ENCODE measurements around the gene RDH16.
"Not testable (repeated sequence)": the region's sequence is repeated elsewhere in the genome, so short reads cannot be mapped to it uniquely, and the experiment has no call there.

RDH16 gene

DNA sequence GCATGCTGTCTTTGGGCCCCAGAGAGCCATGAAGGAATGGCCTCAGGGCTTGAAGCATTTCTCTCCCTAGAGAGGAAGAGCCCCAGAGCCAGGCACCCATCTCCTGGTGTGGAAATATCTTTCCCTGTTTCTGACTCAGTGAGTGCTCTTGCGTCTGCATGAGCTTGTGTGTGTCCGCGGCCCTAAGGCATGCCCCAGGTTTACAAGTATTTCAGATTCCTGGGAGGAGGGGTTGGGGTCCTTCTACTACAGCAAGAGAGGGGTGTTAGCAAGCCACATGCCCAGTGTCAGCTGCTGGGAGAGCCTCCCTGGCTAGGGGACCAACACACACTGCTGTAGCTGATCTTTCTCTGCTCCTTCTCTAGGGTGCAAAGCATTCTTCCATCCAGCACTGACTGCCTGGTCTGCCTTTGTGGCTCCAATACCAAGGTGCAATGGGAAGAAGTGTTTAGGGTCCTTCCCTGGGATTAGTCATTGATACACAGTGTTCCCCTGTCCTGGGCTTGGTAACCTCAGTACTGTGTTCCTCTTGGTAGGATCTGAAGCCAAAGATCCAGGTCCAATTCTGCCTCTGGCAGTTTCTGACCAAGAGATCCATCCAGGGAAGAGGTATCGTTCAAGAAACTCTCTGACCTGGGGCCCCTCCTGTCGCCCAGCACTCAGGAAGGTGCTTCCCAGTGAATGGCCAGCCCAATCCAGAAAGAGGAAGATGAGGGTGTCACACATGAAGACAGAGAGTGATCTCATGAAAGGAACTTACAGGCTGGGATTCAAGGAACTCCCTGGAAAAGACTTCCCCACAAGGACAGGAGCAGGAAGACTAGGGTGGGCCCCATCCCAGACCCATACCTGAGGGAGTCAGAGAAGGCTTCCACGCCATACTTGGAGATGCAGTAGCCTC lies 3.1 kb downstream of the RDH16 start:
- DNase-seq (ENCODE audit: low read depth in 2 of 2), result no peak

DNA sequence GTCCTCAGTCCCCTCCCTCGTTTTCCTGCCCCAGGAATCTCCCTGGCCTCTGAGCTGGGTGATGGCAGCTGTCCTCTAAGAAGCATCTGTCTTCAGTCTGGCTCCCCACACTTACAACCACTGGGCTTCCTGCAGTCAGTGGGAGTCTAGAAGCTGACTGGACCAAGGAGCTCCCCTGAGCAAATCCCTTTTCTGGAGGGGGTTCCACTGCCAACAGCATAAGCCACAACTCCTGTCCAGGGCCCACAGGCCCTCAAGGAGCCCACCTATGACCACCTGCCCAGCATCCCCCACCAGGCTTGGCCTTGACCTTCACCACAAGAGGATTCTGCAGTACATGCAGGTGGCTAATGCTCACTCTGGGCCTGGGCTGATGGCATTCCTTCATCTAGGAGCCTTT lies 4.1 kb downstream of the RDH16 start:
- DNase-seq (ENCODE audit: low read depth in 2 of 2), result no peak

DNA sequence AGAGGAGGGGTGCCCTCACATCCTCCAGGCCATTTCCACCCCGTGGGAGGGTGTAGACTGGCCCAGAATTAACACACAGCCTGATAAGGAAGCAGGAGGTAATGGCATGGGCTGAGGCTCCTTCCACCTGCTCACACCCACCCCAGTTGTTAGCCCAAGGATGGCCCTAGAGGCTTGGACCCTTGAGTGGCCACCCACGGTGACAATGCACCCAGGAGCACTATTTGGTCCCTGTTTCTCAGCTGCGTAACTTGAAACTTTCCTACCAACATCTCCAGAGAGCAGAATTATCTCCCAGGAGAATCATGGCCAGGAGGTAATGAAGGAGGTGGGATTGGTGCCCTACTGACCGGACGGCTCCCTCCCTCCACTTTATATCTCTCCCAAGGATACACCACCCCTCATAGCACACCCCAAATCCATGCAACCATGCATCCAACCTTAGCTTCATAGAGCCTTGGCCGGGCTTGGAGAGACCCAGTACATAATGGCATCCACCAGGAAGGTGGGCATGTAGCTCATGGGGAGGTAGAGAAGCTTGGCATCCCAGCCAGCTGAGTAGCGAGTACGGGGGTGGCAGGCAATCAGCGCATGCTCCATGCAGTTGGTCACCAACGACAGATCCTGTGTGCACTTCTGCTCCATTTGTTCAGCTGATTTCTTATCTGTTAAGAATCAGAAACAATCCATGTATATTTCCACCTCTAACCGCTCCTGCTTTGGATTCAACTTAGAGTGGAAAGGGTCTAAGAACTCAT lies 5.6 kb downstream of the RDH16 start:
- DNase-seq (ENCODE audit: low read depth in 2 of 2), result no peak

DNA sequence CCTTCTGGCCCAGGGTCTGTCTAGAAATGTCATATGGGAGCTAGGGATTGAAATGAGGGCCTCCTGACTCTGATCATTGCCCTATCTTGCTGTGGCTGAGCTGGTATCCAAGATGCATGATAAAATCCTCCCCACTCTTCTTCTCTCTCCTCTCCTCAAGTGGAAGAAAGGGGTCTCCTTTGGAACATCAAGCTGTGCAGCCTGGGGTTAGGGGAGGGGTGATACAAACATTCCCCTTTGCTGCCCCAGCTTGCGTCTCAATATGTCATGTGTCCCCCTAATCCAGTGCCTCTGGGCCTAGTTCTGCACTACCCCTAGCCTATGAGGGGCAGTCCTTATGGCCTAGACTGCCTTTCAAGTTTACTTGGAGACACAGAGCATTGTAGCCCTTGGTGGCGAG lies 8.5 kb downstream of the RDH16 start:
- no peak for DNase-seq (ENCODE audit: low read depth in 2 of 2)

DNA sequence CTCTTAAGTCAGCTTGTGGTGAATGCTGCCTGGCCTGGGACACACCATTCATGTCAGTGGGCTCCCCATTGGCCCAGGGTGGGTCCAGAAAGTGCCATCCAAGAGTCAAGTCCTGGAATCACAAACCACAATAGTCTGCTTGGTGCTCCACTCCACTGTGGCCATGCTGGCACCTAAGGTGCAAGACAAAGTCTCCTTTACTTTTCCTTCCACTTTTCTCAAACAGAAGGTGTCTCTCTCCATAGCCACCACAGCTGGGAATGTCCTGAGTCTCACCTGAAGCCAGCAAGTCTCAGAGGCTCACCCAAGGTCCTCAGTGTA lies 9.0 kb downstream of the RDH16 start:
- no peak for DNase-seq (ENCODE audit: low read depth in 2 of 2)

DNA sequence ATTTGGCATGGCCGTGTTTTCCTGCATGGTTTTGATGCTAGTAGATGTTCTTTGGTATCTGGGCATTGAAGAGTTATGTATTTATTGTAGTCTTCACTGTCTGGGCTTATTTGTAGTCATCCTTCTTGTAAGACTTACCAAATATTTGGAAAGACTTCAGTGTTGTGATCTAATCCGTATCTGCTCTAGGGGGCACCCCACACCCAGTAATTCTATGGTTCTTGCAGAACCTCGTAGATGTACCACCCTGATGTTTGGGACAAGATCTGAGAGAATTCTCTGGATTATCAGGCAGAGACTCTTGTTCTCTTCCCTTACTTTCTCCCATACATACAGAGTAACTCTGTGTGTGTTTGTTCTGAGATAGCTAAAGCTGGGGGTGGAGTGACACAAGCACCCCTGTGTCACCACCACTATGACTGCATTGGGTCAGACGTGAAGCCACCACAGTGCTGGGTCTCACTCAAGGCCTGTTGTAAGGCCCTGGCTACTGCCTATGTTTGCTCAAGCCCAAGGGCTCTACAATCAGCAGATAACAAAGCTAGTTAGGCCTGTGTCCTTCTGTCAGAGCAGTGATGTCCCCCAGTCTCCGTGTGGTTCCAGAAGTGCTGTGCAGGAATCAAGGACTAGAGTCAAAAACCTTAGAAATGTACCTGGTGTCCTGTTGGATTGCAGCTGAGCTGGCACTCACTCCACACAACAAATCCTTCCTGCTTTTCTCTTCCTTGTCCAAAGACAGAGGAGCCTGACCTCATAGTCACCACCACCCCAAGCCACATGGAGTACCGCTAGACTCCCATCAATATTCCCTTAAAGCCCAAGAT lies 9.6 kb downstream of the RDH16 start:
- DNase-seq (ENCODE audit: low read depth in 2 of 2), result no peak

DNA sequence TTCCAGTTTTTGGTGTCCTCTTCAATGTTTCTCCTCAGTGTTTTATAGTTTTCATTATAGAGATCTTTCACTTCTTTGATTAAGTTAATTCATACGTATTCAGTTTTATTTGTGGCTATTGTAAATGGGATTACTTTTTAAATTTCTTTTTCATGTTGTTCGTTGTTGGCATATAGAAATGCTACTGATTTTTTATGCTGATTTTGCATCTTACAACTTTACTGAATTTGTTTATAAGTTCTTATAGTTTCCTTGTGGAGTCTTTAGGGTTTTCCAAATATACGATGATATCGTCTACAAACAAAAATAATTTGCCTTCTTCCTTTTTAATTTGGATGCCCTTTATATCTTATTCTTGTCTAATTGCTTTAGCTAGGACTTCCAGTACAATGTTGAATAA lies 13.5 kb downstream of the RDH16 start:
- DNase-seq (ENCODE audit: low read depth in 2 of 2), result no peak

DNA sequence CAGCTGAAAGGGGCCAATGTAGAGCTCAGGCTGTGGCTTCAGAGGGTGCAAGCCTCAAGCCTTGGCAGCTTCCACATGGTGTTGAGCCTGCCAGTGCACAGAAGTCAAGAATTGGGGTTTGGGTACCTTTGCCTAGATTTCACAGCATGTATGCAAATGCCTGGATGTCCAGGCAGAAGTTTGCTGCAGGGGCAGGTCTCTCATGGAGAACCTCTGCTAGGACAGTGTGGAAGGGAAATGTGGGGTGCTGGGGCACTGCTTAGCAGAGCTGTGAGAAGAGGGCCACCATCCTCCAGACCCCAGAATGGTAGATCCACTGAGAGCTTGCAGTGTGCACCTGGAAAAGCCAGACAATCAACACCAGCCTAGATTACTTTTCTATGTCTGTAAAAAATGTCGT lies 14.0 kb downstream of the RDH16 start:
- DNase-seq (ENCODE audit: low read depth in 2 of 2), result not testable (repeated sequence)

DNA sequence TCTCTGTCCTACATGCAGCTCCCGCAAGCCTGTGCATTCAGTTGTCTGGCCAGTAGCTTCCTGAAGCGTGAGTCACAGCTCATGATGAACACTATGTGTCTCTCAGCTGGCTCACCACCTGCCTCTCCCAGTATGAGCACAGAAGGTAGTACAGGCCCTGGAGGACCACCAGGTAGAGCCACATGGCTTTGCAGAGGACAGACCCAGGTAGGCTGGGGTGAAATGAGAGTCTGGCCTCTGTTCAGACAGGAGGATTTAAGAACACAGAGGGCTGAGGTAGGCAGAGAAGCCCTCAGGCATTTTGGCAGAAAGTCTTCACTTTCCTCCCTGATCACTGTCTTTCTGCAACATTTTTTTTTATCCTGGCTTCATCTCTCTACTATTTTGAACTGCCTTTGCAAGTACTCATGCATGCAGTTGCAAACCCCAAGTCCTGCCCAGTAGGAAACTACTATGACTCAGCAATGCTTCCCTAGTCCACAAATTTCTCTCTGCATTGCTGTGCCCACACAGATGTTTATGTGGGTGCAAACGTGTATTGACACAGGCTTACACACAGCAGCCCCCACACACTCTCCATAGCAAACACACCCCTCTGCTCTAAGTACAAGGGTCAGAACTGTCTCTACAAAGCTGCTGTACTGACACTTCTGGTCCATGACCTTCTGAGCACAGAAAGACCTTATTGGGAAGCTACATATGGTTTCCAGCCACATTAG lies 15.9 kb downstream of the RDH16 start:
- DNase-seq (ENCODE audit: low read depth in 2 of 2), result no peak

DNA sequence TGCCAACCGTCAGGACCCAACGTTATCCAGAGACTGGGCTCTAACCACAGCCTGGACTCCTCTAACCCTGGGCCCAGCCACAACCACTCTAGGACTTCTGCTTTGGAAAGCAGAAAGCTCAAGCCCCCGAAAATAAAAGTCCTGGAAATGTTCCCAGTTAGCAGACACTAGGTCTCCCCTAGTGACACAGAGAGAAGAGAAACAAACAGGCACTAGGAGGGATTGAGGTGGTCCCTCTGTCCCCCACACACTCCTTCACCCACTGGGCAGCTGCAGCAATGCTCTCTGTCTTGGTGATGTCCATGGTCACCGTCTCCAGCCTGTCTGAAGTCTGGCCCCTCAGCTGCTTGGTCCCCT lies 16.5 kb downstream of the RDH16 start:
- not testable (repeated sequence) for DNase-seq (ENCODE audit: low read depth in 2 of 2)

DNA sequence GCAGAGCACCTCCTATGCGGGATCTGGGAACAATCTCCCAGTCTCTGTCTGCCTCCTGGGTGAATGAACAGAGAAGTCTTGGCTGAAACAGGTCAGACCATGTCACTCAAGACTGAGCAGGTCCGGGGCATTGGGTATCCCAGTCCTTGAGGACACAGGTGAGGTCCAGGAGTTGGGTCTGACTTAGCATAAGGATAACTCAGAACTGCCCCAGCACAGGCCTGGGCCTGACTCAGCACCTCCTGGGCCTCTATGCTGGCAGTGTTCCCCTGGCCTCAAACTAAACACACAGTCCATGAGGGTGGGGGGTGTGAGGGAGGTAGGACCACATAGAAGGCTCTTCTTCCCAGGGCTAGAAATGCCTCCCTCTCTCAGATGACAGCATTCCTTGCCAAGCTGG lies 21.7 kb downstream of the RDH16 start:
- no peak for DNase-seq (ENCODE audit: low read depth in 2 of 2)

DNA sequence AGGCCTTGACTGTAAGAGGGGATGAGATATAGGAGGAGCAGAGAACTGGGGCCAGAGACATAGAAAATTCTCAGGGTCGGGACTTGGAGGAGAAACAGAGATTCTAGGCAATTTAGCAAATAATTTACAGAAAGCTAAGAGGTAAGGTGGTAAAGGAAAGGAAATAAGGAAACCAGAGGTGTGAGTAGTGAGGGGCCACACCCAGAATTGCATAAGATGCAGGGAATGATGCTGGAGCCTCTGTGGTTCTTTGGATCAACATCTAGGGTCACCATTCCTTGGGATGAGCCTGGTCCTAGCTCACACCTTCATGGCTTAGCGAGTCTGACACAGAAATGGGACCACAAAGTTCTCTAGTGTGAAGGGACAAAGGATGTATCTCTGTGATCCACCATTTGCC lies 22.3 kb downstream of the RDH16 start:
- no peak for DNase-seq (ENCODE audit: low read depth in 2 of 2)

DNA sequence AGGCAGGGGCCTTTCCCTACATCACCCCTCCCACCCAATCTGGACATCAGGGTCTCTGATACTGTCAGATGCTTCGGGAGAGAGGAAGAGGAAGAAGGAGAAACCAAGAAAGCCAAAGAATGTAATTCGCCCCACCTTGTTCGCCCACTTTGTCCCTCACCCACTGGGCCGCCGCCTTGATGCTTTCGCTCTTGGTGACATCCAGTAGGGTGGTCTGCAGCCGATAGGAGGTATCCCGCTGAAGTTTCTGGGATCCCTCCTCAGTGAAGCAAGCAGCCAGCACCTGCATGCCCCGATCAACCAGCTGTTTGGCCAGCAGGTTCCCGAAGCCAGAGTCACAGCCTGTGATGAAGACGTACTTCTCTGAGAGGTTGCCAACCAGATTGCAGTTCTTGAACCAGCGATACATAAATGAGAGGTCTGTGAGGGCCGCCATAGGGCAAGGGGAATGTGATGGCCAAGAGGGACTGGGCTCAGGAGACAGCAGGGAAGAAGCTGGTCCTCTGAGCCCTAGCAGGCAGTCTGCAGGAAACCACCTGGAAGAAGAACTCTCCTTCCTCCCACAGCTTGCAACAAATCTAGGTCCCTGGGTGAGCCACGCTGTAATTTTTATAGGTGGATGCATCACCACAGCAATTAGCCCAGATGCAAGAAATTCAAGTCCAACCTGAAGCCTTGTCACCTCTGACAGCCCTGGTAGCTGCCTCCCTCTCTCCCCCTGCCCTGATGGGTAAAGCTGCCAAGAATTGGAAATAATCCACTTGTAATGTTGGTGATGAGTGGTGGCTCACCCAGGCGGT lies 23.4 kb downstream of the RDH16 start, which contains the start of gene SDR9C7:
SDR9C7 (minus strand) TSS at position 583 of the 800 bp plus-strand sequence; CDS start at position 436, 147 bp downstream.
- DNase-seq (ENCODE audit: low read depth in 2 of 2), result no peak

DNA sequence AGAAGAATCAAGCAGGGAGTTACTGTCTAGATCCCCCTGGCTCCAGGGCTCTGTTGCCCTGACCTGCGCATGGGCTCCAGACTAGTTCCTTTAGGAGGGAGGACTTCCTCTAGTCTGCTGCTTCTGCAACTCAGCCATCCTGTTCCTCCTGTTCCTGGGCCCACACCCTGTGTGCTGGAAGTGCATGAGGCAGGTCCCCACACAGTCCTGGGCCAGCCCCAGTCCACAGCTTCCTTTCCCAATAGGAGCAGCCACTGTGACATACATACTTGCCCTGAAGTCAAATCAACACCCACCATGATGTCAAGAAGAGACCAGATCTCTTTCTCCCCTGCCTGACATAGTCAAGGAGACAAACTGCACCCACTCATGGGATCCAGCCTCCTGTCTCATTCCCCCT lies 24.5 kb downstream of the RDH16 start:
- no peak for DNase-seq (ENCODE audit: low read depth in 2 of 2)

DNA sequence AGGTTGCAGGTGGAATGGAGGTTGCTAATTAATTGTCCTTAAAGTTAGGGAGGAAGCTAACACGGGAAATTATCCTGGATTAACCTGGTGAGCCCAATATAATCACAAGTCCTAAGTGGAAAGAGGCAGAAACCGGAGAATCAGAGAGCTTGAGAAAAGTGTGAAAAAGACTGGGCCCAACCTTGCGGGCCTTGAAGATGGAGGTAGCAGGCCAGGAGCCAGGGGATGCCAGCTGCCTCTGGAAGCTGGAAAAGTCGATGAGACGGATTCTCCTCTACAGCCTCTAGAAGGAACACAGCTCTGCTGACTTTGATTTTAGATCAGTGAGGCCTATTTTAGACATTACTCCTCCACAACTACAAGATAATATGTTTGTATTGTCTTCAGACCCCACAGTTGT lies 25.3 kb downstream of the RDH16 start:
- no peak for DNase-seq (ENCODE audit: low read depth in 2 of 2)

DNA sequence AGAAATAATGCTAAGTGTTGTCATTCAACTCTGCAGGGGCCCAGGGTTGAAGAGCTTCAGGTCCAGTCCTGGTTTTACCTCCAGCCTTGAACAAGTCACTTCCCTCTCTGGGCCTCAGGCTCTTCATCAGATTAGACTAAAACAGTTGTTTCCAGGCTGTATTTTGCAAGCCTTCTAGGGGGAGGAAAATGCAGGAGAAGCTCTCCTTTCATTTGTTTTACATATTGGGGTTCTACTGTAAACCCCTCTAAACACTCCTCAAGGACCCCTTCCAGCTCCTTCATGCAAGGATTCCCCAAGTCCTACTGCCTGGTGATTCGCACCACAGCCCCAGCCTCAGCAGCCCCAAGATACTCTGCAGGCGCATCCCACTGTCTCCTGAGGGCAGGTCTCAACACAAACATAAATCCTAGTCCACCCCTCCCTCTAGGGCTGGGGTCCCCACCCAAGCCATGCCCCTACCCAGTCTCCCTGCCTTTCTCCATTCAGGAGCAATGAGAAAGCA lies 25.9 kb downstream of the RDH16 start:
- no peak for DNase-seq (ENCODE audit: low read depth in 2 of 2)

DNA sequence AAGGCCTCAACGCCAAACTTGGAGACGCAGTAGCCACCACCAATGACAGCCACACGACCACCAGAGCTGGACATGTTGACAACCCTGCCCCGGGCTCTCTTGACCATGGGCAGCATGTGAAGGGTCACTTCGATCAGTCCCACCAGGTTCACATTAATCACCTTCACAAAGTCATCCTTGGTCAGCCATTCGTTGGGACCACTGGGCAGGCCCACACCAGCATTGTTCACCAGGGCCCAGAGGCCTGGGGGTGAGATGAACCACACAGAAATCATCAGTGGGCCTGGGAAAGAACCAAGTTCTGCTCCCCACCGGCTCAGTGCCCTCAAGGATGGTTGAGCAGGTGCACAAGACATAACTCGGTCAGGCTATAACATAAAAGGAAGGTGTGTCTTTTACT lies 27.2 kb downstream of the RDH16 start:
- no peak for DNase-seq (ENCODE audit: low read depth in 2 of 2)

DNA sequence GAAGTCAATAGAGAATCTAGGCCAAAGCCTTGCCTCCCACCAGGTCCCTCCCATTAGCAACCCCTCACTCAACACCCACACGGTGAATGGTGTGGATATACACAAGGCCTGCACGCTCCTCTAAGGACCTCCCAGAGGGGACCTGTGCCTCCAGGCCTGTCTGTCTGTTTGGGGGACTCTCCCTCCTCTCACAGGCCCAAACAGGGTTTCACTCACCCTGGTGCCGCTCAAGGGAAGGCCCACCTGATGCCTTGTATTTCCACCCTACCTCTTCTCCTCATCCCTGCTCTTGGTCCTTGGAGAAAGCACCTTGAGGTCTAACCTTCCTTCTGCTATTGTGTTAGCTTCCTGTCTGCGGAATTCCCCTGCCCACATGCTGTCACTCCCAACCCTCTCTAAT lies 27.6 kb downstream of the RDH16 start:
- DNase-seq (ENCODE audit: low read depth in 2 of 2), result no peak

DNA sequence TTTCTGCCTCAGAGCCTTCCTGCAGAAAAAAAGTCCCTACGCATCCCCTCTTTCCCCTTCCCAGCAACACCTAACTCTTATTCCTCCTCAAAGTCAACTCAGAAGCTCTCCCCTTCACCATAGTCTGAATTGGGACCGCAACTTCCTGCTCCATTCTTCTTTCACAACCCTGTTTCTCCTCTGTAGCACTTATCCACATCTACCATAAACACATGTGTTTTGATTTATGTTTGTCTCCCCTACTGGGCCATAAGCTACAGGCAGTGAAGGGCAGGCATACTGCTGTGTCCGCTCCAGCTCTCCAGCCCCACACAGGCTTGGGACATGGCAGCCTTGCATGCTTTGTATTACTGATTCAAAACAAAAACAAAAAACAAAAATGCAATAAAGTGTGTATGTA lies 29.1 kb downstream of the RDH16 start:
- DNase-seq (ENCODE audit: low read depth in 2 of 2), result no peak

DNA sequence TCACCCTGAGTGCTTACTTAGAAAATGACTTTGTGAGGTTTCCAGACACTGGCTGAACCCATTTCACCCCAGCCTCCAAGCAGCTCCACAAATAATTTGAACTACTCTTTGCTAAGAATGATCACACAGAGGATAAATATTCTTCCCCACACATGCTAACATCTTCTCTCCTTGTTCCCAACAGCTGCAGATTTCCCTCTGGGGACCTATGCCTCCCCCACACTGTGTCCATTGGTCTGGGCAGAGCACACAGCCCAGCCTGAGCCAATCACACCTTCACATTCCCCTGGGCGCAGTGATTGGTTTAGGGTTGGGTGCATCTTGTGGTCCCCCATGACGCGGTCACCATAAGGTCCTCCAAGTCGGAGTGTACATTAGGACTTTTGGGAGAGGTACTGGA lies 30.1 kb downstream of the RDH16 start:
- DNase-seq (ENCODE audit: low read depth in 2 of 2), result no peak

DNA sequence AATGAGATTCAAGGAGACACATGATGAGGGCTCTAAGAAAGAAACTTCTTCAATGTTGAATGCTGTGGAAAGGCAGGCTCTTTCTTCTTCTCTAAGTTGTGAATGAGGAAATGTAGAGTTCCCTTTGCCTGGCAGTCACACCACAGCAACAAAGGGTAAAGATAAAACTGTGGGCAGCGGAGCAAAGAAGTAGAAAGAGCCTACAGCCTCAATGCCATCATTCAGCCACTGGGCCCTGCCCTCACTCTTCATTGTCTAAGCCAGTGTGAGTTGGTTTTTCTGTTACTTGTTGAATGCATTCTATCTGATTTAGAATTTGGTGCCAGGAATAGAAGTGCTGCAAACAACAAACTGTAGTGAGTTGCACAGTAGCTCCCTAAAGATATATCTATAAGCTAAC lies 35.4 kb downstream of the RDH16 start:
- no peak for DNase-seq (ENCODE audit: low read depth in 2 of 2)

Measured in stimulated activated CD4-positive, alpha-beta T cell treated with anti-CD3 and anti-CD28 coated beads, Interleukin-15, amount 100 ng/mL, for 48 hours (primary cell).